Measurements from ENCODE around the gene CAP1.

- TF ChIP-seq CTCF (conservative IDR thresholded peaks at IDR 0.05; ENCODE audit: low read depth, low read length) (no peak), EZH2 (IDR thresholded peaks at IDR 0.05; ENCODE audit: low read length, unreplicated experiment) (no peak)
These were observed 27.3 kb downstream of the CAP1 start for GRCh38 chr1:40067851-40068250.

All from PC-3 (cell line).